AG09309 (cell line): ENCODE data around the gene PCDH1.

ENCODE experiments used
- DNase-seq: peaks from one replicate; pipeline ENCODE4 v3.0.0-alpha.2; 2010; ENCODE audit warnings: low read depth
- H3K4me3 ChIP-seq: 2 replicates; pipeline ENCODE4 v1.5.1; 2011; ENCODE audit warnings: mild to moderate bottlenecking, low read depth, low read length, moderate library complexity; ENCODE audit not compliant: control insufficient read depth
- TF ChIP-seq, protein P1 (sequence below): IDR thresholded peaks from 2 replicates; pipeline ENCODE4 v1.5.1; 2011; ENCODE audit warnings: mild to moderate bottlenecking, low read depth, low read length, inconsistent platforms; ENCODE audit not compliant: insufficient read depth, control insufficient read depth; ENCODE audit errors: missing control alignments

Gene PCDH1

GRCh38 chr5:141869514-141869913 lies 8.7 kb downstream of the PCDH1 start:
- DNase-seq = no peak
- TF ChIP-seq, protein P1, sequence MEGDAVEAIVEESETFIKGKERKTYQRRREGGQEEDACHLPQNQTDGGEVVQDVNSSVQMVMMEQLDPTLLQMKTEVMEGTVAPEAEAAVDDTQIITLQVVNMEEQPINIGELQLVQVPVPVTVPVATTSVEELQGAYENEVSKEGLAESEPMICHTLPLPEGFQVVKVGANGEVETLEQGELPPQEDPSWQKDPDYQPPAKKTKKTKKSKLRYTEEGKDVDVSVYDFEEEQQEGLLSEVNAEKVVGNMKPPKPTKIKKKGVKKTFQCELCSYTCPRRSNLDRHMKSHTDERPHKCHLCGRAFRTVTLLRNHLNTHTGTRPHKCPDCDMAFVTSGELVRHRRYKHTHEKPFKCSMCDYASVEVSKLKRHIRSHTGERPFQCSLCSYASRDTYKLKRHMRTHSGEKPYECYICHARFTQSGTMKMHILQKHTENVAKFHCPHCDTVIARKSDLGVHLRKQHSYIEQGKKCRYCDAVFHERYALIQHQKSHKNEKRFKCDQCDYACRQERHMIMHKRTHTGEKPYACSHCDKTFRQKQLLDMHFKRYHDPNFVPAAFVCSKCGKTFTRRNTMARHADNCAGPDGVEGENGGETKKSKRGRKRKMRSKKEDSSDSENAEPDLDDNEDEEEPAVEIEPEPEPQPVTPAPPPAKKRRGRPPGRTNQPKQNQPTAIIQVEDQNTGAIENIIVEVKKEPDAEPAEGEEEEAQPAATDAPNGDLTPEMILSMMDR = no peak
- no peak overlapping the region for H3K4me3 ChIP-seq

DNA sequence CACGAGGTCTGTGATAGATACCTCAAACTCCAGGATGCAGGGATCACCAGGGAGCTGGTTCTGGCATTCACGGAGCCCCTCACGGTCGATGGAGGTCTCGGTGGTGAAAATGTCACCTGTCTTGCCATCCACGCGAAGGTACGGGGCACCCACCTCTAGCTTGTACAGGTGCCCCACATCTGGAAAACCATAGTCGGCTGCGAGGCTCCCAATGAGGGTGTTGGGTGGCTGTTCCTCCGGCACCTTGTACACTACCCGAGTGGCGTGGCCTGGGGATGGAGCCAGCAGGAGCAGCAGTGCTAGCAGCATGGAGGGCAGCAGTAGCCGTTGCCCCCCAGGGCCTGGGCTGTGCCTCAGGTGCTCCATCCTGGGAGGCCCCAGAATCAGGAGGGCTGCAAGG lies 9.2 kb downstream of the PCDH1 start:
- H3K4me3 ChIP-seq = no peak overlapping the region
- DNase-seq = no peak
- TF ChIP-seq, protein P1 = no peak

- TF ChIP-seq, protein P1 = no peak
- no peak for DNase-seq
- H3K4me3 ChIP-seq = no peak overlapping the region
Measured at GRCh38 chr5:141868541-141868940, 9.7 kb downstream of the PCDH1 start.

DNA sequence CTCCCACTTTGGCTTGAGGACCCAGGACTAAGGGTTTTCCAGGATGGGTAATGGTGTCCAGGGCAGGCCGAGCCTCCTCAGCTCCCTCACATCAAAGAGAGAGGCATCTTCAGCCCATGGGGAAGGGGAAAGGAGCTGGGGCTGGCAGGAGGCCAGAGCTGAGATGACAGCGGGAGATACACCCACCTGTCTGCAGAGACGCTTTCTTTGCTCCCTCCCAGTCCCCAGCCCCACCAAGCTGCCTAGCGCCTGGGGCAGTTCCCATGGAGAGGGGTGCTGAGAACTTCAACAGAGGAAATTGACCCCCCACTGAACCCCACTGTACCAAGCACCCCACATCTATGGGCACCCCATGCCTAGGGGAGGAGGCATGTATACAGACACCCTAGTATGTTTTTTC lies 10.6 kb downstream of the PCDH1 start:
- H3K4me3 ChIP-seq = no peak overlapping the region
- TF ChIP-seq, protein P1 = no peak
- no peak for DNase-seq

DNA sequence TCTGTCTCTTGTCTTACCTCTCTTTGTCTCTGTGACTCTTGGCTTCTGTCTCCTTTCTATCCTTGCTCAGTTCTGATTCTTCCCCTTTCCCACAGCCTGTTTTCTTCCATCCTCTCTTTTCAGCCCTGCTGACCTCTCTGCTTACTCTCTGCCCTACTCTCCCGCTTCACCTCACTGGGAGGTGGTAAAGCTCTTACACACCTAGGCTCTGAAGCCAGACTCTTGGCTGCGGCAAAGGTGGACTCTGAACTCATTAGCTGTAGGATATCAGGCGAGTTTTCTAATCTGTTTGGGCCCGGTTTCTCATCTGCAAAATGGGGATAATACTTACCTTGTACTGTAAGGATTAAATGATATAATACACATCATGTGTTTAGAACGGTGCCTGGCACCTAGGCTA lies 11.1 kb downstream of the PCDH1 start:
- H3K4me3 ChIP-seq = no peak overlapping the region
- no peak for DNase-seq
- TF ChIP-seq, protein P1 = no peak

DNA sequence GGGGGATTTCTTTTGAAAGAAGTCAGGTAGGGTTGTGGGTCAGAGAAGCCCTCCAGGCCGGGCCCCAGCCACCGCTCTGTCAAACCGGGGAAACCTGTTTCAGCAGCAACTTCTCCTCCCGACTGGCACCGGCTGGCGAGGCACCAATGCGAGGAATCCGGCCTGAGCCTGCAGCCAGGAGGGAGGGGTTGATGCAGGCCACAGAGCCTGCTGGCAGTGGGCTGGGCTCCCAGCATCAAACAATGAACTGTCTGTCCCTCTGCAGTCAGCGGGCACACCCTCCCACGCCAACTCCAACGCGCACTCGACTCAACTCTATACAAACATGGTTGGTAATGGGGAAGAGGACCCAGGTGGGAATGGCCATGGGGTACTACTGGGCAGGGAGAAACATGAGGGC lies 12.1 kb downstream of the PCDH1 start:
- TF ChIP-seq, protein P1 = no peak
- no peak overlapping the region for H3K4me3 ChIP-seq
- DNase-seq = no peak

- no peak overlapping the region for H3K4me3 ChIP-seq
- TF ChIP-seq, protein P1 = no peak
- DNase-seq = no peak
Measured at GRCh38 chr5:141865406-141865805, 12.8 kb downstream of the PCDH1 start.
